ENCODE data around the gene UFM1.

GRCh38 chr13:38366954-38367645 lies 17.4 kb downstream of the UFM1 start:
- no peak for TF ChIP-seq POLR2A (IDR thresholded peaks at IDR 0.05)
- TF ChIP-seq, protein P1, sequence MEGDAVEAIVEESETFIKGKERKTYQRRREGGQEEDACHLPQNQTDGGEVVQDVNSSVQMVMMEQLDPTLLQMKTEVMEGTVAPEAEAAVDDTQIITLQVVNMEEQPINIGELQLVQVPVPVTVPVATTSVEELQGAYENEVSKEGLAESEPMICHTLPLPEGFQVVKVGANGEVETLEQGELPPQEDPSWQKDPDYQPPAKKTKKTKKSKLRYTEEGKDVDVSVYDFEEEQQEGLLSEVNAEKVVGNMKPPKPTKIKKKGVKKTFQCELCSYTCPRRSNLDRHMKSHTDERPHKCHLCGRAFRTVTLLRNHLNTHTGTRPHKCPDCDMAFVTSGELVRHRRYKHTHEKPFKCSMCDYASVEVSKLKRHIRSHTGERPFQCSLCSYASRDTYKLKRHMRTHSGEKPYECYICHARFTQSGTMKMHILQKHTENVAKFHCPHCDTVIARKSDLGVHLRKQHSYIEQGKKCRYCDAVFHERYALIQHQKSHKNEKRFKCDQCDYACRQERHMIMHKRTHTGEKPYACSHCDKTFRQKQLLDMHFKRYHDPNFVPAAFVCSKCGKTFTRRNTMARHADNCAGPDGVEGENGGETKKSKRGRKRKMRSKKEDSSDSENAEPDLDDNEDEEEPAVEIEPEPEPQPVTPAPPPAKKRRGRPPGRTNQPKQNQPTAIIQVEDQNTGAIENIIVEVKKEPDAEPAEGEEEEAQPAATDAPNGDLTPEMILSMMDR (IDR thresholded peaks at IDR 0.05): no peak
- TF ChIP-seq EP300 (IDR thresholded peaks at IDR 0.05): no peak

Data from ovary (tissue), 3 donors.